GM12892 (cell line): ENCODE data around the gene LAIR2.

Experiments
- POLR2A ChIP-seq: IDR thresholded peaks from 2 replicates; pipeline ENCODE4 v1.6.1; 2011; ENCODE audit warnings: low read depth, low read length, control low read depth
- POLR2AphosphoS5 ChIP-seq: IDR thresholded peaks from 2 replicates; pipeline ENCODE4 v1.6.1; 2011; ENCODE audit warnings: low read depth, low read length, control low read depth
- TAF1 ChIP-seq: IDR thresholded peaks from 2 replicates; pipeline ENCODE4 v1.6.1; 2011; ENCODE audit warnings: low read depth, mild to moderate bottlenecking, control low read depth, low read length, borderline replicate concordance

GRCh38 chr19:54475706-54476105 is 26.9 kb upstream of the LAIR2 start:
- TF ChIP-seq POLR2AphosphoS5 (no peak), POLR2A (no peak), TAF1 (no peak)
